Lower leg skin (tissue), 4 donors: ENCODE measurements around the gene MMP24. TPM values are rescaled to one million over a fixed set of nuclear protein-coding genes. Genes with fewer than 3 reads are reported as not detected.
A peak's percentile ranks its signal among the peaks of the same experiment; 100 is the strongest.

ENCODE experiments used
- DNase-seq, 2 donors: peaks; one replicate each; pipeline ENCODE4 v3.0.0-alpha.2; 2019; ENCODE audit warnings: low spot score in 2 of 2
- H3K4me3 ChIP-seq: fragments of 200-600 bp; sonication (generic); 2 replicates; pipeline ENCODE4 v1.5.1; 2017; ENCODE audit warnings: mild to moderate bottlenecking, low read depth; ENCODE audit not compliant: poor library complexity, severe bottlenecking
- POLR2A ChIP-seq, 2 donors: fragments of 450-650 bp; IDR thresholded peaks; one replicate each; pipeline ENCODE4 v1.6.1; 2016 to 2017; ENCODE audit warnings: antibody characterized with exemption in 2 of 2, mild to moderate bottlenecking in 1 of 2, moderate library complexity in 1 of 2
- WGBS, 2 donors: methylation state at CpG; one replicate each; pipeline ENCODE4 v1.1.5; 2018; 5-methylcytosine and 5-hydroxymethylcytosine counted together
- intact Hi-C: fragments of 100-400 bp; cut with DNase I; formaldehyde crosslinking; loops from one replicate; pipeline ENCODE4 v1.15.0; 2023; ENCODE audit warnings: low total_unique reads
- total RNA-seq, 4 donors: library from RNA; depleted of rRNA; stranded (reverse); fragments of >200 nt; gene quantifications; one replicate each; pipeline ENCODE4 v1.1.0, GENCODE V29; 2016
- TF ChIP-seq, protein P1 (sequence below), 3 donors: fragments of 450-650 bp; IDR thresholded peaks; one replicate each; pipeline ENCODE4 v1.5.1; 2016; ENCODE audit warnings: antibody characterized with exemption in 3 of 3, mild to moderate bottlenecking in 3 of 3, moderate library complexity in 2 of 3

Gene MMP24
- total RNA-seq, 4 donors from 2014 or later = 0.11 to 0.71 (median 0.27) TPM; not detected in 1

DNA sequence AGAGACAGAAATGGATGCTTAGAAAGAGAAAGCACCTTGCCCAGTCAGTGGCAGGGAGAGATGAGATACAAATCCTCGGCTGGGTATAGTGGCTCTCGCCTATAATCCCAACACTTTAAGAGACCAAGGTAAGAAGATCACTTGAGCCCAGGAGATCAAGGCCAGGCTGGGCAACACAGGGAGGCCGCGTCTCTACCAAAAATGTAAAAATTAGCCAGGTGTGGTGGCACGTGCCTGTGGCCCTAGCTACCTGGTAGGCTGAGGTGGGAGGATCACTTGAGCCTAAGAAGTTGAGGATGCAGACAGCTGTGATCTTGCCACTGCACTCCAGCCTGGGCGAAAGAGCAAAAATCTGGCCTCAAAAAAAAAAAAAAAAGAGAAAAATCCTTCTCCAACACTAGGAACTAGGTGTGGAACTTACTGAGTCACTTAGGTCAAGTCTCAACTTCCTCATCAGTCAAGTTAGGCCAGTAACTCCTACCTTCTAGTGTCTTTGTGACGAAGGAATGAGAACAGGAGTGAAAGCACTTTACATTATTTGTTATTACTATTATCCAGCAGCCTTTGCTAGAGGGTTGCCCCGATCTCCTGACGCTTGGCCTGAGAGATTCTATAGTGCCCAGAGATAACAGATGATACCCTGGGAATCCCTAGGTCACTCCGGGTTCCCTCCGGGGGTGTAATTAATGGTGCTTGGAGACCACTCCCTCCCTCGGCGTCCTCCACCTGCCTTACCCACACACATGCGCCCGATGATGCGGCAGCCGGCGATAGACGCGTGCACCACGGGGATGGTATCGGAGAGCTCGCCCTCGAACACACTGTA is 57.2 kb downstream of the MMP24 start:
- no peak for DNase-seq
- intact Hi-C loops = no loop called here
- TF ChIP-seq, protein P1, sequence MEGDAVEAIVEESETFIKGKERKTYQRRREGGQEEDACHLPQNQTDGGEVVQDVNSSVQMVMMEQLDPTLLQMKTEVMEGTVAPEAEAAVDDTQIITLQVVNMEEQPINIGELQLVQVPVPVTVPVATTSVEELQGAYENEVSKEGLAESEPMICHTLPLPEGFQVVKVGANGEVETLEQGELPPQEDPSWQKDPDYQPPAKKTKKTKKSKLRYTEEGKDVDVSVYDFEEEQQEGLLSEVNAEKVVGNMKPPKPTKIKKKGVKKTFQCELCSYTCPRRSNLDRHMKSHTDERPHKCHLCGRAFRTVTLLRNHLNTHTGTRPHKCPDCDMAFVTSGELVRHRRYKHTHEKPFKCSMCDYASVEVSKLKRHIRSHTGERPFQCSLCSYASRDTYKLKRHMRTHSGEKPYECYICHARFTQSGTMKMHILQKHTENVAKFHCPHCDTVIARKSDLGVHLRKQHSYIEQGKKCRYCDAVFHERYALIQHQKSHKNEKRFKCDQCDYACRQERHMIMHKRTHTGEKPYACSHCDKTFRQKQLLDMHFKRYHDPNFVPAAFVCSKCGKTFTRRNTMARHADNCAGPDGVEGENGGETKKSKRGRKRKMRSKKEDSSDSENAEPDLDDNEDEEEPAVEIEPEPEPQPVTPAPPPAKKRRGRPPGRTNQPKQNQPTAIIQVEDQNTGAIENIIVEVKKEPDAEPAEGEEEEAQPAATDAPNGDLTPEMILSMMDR (IDR thresholded peaks at IDR 0.05) = no peak
- no peak for TF ChIP-seq POLR2A (IDR thresholded peaks at IDR 0.05)
- H3K4me3 ChIP-seq = peak overlapping the region; percentile 83
- WGBS, 2 donors = 15 to 21% methylated on average over 18 to 24 of the region's 24 CpGs

DNA sequence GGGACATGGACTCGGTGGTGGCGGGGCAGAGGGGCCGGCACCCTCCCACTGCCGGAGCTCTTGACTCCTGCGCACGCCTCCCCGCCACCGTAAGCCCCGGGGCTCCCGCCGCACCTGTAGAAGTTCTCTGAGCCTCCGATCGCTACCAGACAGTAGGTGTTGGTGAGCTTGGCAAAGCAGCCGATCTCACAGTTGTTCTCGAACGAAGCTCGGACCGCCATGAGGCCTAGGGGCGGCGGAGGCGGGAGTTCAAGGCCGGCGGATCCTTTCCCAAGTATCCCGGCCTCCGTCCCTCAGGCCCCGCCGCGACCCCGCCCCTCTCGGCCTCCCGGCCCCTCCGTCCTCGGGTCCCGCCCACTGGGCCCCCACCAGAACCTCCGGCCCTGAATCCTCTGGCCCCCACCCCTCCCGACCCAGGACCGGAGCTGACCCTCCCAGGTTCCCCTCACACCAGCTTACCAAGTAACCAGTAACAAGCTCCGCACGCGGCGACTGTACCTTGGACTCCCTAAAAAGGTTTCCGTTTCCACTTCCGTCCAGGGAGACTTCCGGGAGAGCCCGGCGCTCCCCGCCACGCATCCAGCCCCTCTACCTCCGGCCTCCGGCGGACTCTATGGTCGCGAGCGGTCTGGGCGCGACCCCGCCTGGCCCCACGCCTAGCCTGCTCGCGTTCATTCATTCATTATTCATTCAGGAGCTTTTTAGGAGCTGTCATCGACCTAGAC is 57.9 kb downstream of the MMP24 start, which contains the start of gene EIF6:
EIF6 (minus strand) TSS at position 506 of the 725 bp plus-strand sequence; CDS start at position 221, 285 bp downstream.
- DNase-seq = peak in 1 of 2 donors; percentile 96
- H3K4me3 ChIP-seq = peak within 1 kb of the TSS; percentile 83
- intact Hi-C loops = no loop called here
- no peak for TF ChIP-seq POLR2A (IDR thresholded peaks at IDR 0.05)
- TF ChIP-seq, protein P1 (IDR thresholded peaks at IDR 0.05) = no peak
- 0 to 1% methylated on average over 29 to 31 of the region's 61 CpGs for WGBS, 2 donors

DNA sequence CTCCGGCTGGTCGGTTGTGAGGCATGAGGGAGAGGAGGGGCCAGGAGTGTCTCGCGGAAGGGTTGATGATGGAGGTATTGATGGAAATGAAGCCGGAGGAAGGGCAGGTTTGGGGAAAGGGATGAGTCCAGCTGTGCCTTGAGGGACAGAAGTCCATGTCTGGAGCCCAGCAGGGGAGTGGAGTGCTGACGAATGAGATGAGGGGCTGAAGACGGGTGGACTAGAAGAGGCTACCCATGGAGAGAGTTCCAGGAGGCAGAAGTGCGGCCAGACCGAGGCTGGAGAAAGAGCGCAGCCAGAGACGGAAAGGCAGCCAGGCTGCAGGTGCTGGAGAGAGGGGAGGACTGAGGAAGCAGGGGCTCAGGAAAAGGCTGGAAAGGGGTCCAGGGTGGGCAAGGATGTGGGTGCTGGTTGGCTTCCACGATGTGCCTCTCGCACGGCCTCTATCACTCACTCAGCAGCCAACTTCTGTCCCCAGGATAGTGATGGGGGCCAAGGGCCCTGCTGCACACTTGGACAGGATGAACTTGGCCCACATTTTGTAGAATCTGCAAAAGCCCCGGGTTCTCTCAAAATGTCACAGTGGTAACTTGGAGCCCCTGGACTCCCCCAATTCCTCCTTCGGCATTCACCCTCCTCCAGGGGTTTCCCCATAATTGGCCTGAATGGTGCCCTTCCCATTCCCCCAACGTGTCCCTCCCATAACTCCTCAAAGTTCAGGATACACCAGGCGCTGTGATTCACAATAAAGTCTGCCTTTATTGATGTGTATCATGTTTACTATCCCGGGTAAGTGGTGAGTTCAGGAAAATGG is 58.7 kb downstream of the MMP24 start:
- H3K4me3 ChIP-seq = peak overlapping the region; percentile 83
- intact Hi-C loops = no loop called here
- TF ChIP-seq, protein P1 (IDR thresholded peaks at IDR 0.05) = peak in 1 of 3 donors; percentile 6
- no peak for TF ChIP-seq POLR2A (IDR thresholded peaks at IDR 0.05)
- DNase-seq = no peak
- 31 to 39% methylated on average over 19 of the region's 19 CpGs for WGBS, 2 donors

DNA sequence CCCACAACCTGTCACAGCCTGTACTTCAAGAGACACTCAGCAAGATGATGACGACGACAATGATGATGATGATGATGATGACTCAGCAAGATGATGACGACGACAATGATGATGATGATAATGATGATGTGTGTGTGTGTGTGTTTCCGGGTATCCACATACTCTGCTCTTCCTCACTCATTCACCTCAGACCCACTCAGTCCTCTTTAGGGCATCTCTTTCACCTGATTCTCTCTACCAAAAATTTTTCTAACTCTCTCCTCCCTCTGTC is 59.3 kb downstream of the MMP24 start:
- TF ChIP-seq, protein P1 (IDR thresholded peaks at IDR 0.05) = no peak
- TF ChIP-seq POLR2A (IDR thresholded peaks at IDR 0.05) = no peak
- DNase-seq = no peak
- H3K4me3 ChIP-seq = no peak overlapping the region
- intact Hi-C loops = no loop called here
- 52 to 65% methylated on average over 5 of the region's 5 CpGs for WGBS, 2 donors

DNA sequence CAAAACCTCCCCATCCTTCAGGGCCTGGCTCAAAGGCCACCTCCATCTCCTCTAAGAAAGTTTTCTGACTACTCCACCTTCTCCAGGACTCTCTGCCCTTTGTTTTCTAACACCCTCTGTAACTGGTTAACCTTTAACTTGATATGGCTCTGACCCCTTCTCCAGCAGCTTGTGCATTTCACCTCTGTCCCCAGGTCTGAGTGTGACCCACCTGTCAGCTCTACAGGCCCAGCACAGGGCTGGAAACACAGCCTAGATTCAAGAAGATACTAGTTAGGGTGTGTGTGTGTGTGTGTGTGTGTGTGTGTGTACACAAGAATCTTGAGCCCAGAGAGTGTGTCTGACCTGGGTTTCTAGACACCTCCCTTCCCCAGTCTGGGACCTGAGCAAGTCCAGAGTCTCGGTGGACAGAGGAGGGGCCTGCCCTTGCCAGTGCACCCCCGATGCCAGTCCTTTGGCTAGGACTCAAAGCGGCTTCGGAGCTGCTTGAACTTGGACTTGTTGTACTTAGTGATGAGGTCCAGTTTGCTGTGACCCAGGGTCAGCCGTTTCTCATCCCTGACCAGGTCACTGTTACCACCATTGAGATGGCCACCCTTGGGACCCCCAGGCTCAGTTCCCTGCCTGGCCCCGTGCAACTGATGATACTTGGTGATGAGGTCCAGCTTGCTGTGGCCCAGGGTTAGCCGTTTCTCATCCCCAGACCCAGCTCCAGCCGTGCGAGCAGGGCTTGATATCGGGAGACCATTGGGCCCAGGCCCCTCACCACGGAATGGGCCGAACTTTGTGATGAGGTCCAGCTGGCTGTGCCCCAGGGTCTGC is 59.8 kb downstream of the MMP24 start:
- WGBS, 2 donors = 90% methylated on average over 7 to 12 of the region's 12 CpGs
- H3K4me3 ChIP-seq = no peak overlapping the region
- no peak for TF ChIP-seq POLR2A (IDR thresholded peaks at IDR 0.05)
- TF ChIP-seq, protein P1 (IDR thresholded peaks at IDR 0.05) = no peak
- DNase-seq = no peak
- intact Hi-C loops = no loop called here
